HepG2 (cell line): ENCODE data around the gene PYCR2. TPM values are rescaled to one million over a fixed set of nuclear protein-coding genes. Genes with fewer than 3 reads are reported as not detected.

Experiments
- DZIP1 ChIP-seq: sonication (generic); formaldehyde crosslinking; IDR thresholded peaks from 2 replicates; pipeline ENCODE4 v1.5.0; 2020; ENCODE audit warnings: mild to moderate bottlenecking, missing genetic modification reagents
- E2F2 ChIP-seq: sonication (generic); formaldehyde crosslinking; IDR thresholded peaks from 2 replicates; pipeline ENCODE4 v1.4.0; 2020; ENCODE audit warnings: missing genetic modification reagents, borderline replicate concordance
- HDAC1 ChIP-seq: sonication (generic); formaldehyde crosslinking; IDR thresholded peaks from 2 replicates; pipeline ENCODE4 v1.5.1; 2020; ENCODE audit warnings: mild to moderate bottlenecking, missing genetic modification reagents
- HDAC6 ChIP-seq: fragments of 200-600 bp; sonication (generic); IDR thresholded peaks from 2 replicates; pipeline ENCODE4 v1.7.0; 2017; ENCODE audit warnings: mild to moderate bottlenecking, antibody characterized with exemption, low read length, low read depth
- NAIF1 ChIP-seq: sonication (generic); formaldehyde crosslinking; IDR thresholded peaks from 2 replicates; pipeline ENCODE4 v1.5.0; 2020; ENCODE audit warnings: mild to moderate bottlenecking, missing genetic modification reagents, borderline replicate concordance
- PRDM10 ChIP-seq: sonication (generic); formaldehyde crosslinking; IDR thresholded peaks from 2 replicates; pipeline ENCODE4 v1.4.0; 2020; ENCODE audit warnings: low read depth, missing genetic modification reagents
- RFX1 ChIP-seq: fragments of 450-650 bp; IDR thresholded peaks from 2 replicates; pipeline ENCODE4 v1.6.1; 2017
- RXRA ChIP-seq: sonication (generic); formaldehyde crosslinking; IDR thresholded peaks from 2 replicates; pipeline ENCODE4 v1.5.1; 2020; ENCODE audit warnings: missing genetic modification reagents
- SOX6 ChIP-seq, 2 experiments: fragments of 450-650 bp in 1 of 2; sonication (generic) in 1 of 2; formaldehyde crosslinking in 1 of 2; IDR thresholded peaks; 2 replicates each; pipeline versions ENCODE4 v1.4.0 to v1.6.1; 2017 to 2020; ENCODE audit warnings: antibody characterized with exemption in 1 of 2, mild to moderate bottlenecking in 1 of 2, missing genetic modification reagents in 1 of 2
- TEAD2 ChIP-seq: sonication (generic); formaldehyde crosslinking; IDR thresholded peaks from 2 replicates; pipeline ENCODE4 v1.9.0; 2021; ENCODE audit warnings: missing genetic modification reagents
- ZBTB46 ChIP-seq: sonication (generic); formaldehyde crosslinking; IDR thresholded peaks from 2 replicates; pipeline ENCODE4 v1.4.0; 2020; ENCODE audit warnings: mild to moderate bottlenecking, missing genetic modification reagents, borderline replicate concordance
- ZSCAN22 ChIP-seq: sonication (generic); formaldehyde crosslinking; IDR thresholded peaks from 2 replicates; pipeline ENCODE4 v1.4.0; 2020; ENCODE audit warnings: mild to moderate bottlenecking, missing genetic modification reagents
- polyA plus RNA-seq, 8 experiments: library from polyadenylated mRNA; depleted of rRNA in 3 of 8; stranded (reverse) in 7 of 8; unstranded in 1 of 8; fragments of >200 nt; fragmentation: Illumina TruSeq in 4 of 8; extraction: Trizol in 4 of 8; gene quantifications; 2 replicates each; pipeline versions ENCODE4 v1.2.1 to v1.2.3, GENCODE V29; 2011 to 2016; ENCODE audit warnings: low read depth in 4 of 8, missing spikeins in 1 of 8, mixed read lengths in 1 of 8; ENCODE audit not compliant: insufficient read depth in 1 of 8
- total RNA-seq, 5 experiments: library from RNA; depleted of rRNA; stranded (reverse); fragments of >200 nt; fragmentation: Illumina TruSeq; extraction: Trizol; gene quantifications; 2 replicates each; pipeline ENCODE4 v1.2.3, GENCODE V29; 2016; ENCODE audit warnings: low read depth in 1 of 5

Gene PYCR2
- total and polyA plus RNA-seq, 2 of the 13 experiments (the other 11 are each of a cell fraction or from before 2014, with no cell fraction given): 47.2 to 47.8 TPM

GRCh38 chr1:225881081-225881958 is 42.7 kb downstream of the PYCR2 start (continued):
- no peak for TF ChIP-seq SOX6 (IDR thresholded peaks at IDR 0.05)
- no peak for TF ChIP-seq SOX6 (CRISPR knock-in tag; IDR thresholded peaks at IDR 0.05)
- no peak for TF ChIP-seq TEAD2 (CRISPR knock-in tag)
- peak; percentile 14; the same call in 1 of the 2 replicates for TF ChIP-seq RFX1
- no peak for TF ChIP-seq RXRA (CRISPR knock-in tag)
- TF ChIP-seq ZBTB46 (CRISPR knock-in tag): no peak
- no peak for TF ChIP-seq ZSCAN22 (CRISPR knock-in tag)
- no peak for TF ChIP-seq DZIP1 (CRISPR knock-in tag)
- no peak for TF ChIP-seq E2F2 (CRISPR knock-in tag)
- no peak for TF ChIP-seq HDAC6
- no peak for TF ChIP-seq PRDM10 (CRISPR knock-in tag)
- TF ChIP-seq HDAC1: 0 out of 2 replicates have a peak, but pooled peaks have one; percentile 9
- TF ChIP-seq NAIF1: no peak
